Hematopoietic multipotent progenitor cell treated with erythropoietin and hydrocortisone succinate and interleukin-3 and kit ligand, for 4 days (in vitro differentiated cells): ENCODE measurements around the gene TRAM1L1.
A peak's percentile ranks its signal among the peaks of the same experiment; 100 is the strongest.

Experiments
- DNase-seq: peaks from one replicate; pipeline ENCODE4 v3.0.0-alpha.2; 2015

TRAM1L1 gene

GRCh38 chr4:117084866-117085701, at the start of gene TRAM1L1:
TSS of gene TRAM1L1 (minus strand) at chr4:117085576. CDS start at chr4:117085393, 183 bp downstream.
- peak; percentile 51 for DNase-seq

GRCh38 chr4:117134386-117134785, 49.0 kb upstream of the TRAM1L1 start:
- DNase-seq, result peak; percentile 50

GRCh38 chr4:117096886-117097285, 11.5 kb upstream of the TRAM1L1 start:
- no peak for DNase-seq

- DNase-seq, result no peak
These were observed 11.1 kb upstream of the TRAM1L1 start for GRCh38 chr4:117096462-117096861.

GRCh38 chr4:117093571-117093970, 8.2 kb upstream of the TRAM1L1 start:
- DNase-seq, result no peak

DNA sequence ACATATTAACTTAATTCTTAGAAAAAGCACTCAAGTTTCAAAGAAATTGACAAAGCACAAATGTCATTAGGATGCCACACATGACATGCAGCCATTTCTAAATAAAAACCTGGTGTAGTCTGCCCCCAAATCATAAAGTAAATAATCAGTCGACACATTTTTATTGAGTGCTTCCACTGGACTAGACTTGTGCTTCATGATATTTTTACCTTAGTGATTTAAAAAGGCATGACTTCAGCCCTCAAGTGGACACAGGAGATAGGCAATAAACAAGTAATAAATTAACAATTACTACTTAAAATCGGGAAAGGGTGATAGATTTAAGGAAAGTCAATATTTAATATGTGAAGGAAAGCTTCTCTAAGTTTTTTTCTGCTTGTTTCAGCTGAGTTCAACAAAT, 7.6 kb downstream of the TRAM1L1 start:
- no peak for DNase-seq

- DNase-seq, result no peak
These were observed 17.3 kb downstream of the TRAM1L1 start for GRCh38 chr4:117068120-117068519.

DNA sequence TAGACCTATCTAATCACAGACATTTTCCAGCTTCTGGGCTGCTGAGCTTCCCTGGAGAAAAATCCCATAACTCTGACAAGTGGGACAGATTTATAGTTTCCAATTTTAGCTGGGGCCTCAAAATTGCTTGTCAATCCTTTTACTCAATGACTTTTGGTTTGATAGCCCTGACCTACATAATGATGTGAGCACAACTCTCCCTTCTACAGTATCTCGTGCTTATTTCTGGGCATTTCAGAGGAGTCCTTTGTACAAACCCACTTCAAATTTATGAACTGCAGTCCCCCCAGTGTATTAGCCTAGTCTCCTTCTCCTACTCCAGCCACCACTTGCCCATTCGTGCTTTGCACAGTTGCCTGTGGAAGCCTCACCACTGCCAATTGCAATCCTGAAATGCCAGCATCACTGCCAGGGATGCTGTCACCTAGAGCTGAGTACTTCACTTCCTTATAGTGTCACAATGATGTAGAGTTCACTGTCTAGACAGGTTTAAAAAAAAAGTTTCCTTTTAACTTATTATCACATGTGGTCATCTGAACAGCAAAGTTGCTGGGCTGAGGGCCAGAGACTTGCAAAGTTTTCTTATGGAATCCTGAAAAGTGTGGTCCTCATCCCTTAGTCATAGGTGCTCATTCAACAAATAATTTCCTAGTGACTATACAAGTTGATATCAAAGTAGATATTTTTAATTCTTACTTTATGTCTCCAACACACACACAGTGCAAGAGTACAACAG, 21.2 kb downstream of the TRAM1L1 start:
- no peak for DNase-seq

DNA sequence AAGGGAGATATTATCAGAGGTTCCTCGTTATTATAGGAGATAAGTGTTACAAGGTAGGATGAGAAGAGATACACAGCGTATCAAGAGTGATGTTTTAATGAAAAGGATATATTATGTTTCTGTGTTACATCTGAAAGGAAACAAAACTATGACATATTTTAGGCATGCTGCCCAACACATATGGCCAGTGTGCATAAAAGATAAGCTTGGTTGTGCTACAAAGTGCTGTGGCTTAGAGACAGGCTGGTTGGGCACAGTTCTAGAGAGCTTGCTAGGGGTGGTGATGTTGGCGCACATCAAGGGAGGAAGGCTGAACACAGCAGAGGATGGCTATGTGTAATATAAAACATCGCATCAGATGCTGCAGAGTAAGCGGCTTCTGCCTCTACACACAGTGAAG, 42.4 kb downstream of the TRAM1L1 start:
- peak; percentile 2 for DNase-seq
